GM21825 (cell line): Measurements from ENCODE around the gene MARK1.
A peak's percentile ranks its signal among the peaks of the same experiment; 100 is the strongest.

Experiments
- ATAC-seq: cut with Tn5 transposase; IDR thresholded peaks from one replicate; pipeline ENCODE4 v1.9.1; 2021; ENCODE audit warnings: mild to moderate bottlenecking, moderate library complexity; ENCODE audit not compliant: unreplicated experiment

Gene MARK1

DNA sequence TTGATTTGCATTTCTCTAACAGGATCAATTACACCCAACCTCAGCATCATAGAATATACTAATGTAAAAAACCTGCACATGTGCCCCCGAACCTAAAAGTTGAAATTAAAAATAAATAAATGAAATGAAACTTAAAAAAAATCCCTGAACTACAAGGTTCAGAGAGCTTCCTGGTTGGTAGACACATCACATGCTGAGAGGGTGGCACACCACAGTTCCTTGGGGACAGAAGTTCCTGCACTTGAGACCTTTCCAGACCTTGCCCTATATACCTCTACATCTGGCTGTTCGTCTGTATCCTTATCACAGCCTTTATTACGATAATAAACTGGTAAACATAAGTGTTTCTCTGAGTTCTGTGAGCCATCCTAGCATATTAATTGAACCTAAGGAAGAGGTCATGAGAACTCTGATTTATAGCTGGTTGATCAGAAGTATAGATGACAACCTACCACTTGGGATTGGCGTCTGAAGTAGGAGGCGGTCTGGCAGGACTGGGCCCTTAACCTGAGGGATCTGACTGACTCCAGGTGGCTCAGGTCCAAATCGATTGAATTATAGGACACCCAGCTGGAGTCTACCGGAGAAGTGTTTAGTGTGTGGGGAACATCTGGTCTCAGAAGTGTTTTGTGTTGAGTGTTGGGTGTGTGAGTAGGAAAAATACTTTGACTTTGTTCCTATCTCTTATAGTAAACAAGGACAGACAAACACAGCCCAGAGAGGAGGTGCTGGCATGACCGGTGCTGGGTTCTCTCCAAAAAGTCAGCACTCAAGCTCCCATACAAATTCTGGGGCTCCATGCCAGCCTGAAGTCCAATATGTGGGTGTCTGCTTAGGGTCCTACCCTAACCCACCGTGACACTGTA lies 181.2 kb downstream of the MARK1 start:
- no peak for ATAC-seq

DNA sequence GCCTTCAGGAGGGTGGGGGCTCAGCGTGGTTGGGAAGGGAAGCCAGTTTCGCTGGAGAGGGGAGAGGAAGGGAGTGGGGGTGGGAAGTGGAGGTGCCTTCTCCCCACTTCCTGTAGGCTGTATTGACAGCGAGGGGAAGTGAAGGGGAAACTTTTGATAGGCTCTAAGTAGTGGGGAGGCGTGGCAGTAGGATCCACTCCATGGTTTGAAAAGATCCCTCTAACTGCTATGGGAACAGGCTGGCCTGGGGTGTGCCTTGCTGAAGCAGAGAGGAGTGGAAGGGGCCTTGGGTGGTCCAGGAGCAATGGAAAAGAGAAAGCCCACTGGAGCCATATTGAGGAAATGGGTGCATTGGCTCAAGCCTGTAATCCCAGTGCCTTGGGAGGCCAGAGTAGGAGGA lies 182.4 kb downstream of the MARK1 start:
- no peak for ATAC-seq

DNA sequence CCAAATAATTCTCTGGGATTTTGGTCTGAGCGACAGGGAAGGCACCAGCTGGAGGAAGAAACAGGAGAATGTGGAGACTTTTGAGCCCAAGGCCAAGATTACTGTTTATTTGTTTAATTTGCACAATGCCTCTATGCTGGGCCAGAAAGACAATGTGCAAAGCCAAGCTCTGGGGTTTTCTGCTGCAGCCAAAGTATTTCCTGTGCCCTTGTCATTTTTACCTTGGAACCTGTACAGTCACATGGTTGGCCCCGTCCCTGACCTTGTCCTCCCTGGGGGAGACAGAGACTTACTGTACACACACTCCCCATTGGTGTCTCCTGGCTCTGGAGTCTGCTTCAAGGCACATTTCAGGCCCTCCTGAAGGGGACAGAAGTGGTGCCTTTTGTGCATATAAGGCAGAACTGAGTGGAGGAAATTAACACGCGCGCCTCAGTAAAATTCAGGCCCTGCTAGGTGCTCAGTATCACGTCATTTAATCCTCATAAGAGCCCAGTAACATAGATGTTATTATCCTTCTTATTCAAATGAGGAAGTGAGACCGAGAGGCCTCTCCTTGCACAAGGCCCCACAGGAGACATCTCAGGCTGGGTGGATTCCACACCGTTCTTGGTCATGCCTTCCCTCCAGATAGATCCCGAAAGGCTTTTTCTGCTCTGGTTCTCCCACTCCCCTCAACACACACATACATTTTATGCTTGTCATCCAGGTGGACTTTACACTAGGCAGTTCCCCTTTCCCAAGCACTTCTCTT lies 183.3 kb downstream of the MARK1 start:
- peak; percentile 87 for ATAC-seq
